NCI-H2081 (cell line): Measurements from ENCODE around the gene FNDC4.
A peak's percentile ranks its signal among the peaks of the same experiment; 100 is the strongest.

ENCODE experiments used
- DNase-seq, 2 experiments: peaks; one replicate each; lab custom pipeline; 2025; lab: John Stamatoyannopoulos, UW

Gene FNDC4

DNA sequence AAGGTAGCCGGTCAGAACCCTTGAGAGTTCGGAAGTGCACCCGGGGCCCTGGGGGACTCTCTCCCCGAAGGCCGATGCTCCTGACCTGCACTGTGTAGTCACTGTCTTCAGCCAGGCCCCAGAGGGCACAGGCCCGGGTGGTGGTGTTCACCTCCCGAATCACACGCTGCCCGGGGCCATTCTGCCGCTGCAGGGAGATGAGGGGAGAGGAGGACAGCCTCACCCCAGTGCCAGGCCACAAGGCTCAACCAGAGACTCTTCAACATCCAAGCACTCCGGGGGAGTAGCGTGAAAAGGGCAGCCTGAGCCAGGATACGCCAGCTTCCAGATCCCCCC, 1.1 kb downstream of the FNDC4 start:
- no peak for DNase-seq

DNA sequence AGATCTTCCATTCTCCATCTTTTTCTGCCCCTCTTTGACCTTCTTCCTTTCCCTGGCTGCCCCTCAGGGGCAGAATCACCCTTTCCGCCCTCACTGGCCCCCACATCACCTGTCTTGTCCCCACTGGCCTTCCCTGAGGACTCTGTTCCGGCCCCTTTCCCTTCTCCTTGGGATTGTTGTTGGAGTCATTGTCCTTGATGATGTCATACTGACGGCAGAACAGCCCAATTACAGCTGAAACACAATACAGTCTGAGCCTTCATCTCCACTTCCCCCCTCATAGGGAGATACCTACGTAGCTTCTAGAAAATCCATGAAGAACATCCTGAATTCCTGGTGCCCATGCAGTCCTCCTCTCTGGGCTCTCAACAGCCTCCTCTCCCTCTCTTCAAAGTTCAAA, 2.4 kb downstream of the FNDC4 start:
- DNase-seq = no peak

DNA sequence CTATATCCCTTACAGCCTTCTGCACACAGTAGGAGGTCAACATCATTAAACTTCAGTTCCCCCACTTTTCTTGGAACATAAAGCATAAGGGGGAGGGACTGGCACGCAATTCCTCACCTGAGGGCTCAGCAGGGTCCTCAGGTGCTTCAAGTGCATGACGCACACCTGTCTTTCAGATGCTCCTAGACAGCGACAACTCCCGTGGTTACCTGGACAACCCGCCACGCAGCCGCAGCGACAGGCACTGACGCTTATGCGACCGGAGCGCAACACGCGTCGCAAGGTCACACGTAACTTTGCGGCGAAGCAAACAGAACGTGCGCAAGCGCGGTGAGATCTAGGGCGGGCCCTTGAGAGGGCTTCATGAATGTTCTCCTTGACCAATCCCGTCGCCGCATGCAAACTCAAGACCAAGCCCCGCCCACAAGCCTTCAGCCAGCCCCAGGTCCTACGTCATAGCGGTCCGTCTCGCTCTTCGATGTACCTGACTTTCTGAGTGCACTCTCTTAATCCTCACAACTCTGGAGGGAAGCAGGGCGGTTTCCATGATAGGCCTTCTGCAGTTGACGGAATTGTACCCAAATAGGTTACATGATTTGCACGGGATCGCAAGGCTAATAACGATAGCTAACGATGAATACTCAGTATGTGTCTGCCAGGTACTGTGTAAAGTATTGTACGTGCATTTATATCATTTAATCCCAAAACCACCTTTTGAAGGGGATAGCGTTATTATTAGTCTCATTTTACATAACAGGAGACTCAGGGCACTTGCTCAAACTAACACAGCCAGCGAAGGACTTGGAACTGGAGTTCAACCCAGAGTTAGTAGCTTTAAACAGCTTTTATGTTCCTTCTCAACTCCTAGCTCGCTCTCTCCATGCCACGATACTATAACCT, 5.3 kb downstream of the FNDC4 start, which contains the start of gene IFT172:
Gene IFT172, minus strand, starts transcription at position 246 of the 900 bp plus-strand sequence. Its CDS starts 90 bp downstream, at position 156.
- peak; percentile 100 for DNase-seq

DNA sequence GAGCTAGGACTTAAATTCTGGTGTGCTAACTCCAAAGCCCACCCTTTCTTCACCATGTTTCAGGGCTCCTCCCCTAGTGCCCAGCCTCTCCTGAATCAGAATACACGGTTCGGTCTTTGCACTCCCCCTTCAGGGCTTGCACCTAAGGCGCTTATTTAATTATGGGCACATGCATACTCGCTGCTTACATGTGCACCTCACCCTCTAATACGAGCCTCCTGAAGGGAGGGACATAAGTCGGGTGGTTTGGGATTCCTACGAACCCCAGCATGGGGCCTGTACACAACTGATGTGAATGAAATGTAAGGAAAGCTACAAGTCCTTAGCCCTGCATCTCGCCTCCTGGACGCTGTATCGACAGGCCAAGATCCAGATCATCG, 5.9 kb downstream of the FNDC4 start:
- peak in 1 of 2 experiments; percentile 59 for DNase-seq

GRCh38 chr2:27485496-27485895, 9.5 kb downstream of the FNDC4 start:
- no peak for DNase-seq

DNA sequence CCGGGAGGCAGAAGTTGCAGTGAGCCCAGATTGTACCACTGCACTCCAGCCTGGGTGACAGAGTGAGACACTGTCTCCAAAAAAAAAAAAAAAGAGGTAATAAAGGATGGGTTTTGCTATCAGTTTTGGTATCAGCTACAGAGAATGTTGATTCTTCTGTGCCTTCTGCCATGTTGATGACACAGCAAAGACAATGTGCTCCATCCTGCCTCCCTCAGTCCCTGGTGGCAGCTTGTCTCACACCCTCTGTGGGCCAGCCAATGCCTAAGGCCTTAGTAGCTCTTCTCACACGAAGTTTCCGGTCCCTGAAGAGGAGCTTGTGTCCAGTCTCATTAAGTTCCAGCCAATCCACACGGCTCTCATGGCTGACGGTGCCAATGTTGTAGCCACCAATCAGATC, 23.0 kb downstream of the FNDC4 start:
- no peak for DNase-seq

DNA sequence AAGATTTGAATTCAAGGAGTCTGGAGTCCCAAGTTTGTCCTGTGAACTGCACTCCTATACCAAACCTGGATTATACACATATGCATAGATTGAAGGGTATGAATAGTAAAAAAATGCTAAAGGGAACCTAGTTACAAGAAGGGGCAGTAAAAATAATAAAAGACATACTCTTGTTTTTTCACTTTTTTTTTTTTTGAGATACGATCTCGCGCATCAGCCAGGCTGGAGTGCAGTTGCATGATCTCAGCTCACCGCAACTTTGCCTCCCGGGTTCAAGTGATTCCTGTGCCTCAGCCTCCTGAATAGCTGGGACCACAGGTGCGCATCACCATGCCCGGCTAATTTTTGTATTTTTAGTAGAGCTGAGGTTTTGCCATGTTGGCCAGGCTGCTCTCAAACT, 30.6 kb downstream of the FNDC4 start:
- no peak for DNase-seq

GRCh38 chr2:27461118-27461517, 33.9 kb downstream of the FNDC4 start:
- peak in 1 of 2 experiments; percentile 29 for DNase-seq

- no peak for DNase-seq
Observed at GRCh38 chr2:27453968-27454367, 41.0 kb downstream of the FNDC4 start.

- no peak for DNase-seq
Observed at GRCh38 chr2:27451095-27451494, 43.9 kb downstream of the FNDC4 start.

DNA sequence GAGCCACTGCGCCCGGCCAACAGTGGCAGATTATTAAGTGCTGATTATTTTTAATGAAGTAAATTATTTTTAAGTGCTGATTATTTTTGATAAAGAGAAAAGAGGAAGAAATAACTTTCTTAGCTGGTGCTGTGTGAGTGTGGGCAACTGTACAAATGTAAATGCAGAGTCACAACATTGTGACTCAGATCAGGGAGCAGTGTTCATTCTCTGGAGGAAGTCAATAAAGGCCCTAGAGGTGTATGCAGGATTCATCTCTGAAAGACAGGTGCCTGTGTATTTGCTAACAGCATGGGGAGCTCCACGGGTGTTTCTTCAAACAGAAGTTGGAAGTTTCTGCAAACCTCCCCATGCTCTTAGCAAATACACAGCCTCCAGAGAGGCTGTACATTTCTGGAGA, 46.6 kb downstream of the FNDC4 start:
- DNase-seq = peak; percentile 3 to 50

DNA sequence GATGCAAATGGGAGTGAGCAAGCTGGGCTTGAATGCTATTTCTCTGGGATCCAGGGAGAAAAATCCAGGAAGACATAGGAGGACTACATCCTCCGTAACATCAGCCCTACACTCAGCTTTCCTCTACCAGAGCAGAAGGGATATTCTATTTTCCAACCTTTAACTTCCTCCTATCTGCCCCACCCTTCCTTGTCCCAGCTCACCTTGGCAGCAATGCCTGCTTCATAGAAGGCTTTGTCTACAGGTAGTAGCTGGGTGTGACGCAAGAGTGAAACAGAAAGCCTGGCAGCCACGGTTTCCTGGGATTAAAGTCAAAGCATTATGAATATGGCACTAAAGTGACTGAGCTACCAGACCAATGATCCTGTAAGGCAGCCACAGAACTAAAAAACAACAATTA, 48.9 kb downstream of the FNDC4 start:
- peak in 1 of 2 experiments; percentile 4 for DNase-seq

DNA sequence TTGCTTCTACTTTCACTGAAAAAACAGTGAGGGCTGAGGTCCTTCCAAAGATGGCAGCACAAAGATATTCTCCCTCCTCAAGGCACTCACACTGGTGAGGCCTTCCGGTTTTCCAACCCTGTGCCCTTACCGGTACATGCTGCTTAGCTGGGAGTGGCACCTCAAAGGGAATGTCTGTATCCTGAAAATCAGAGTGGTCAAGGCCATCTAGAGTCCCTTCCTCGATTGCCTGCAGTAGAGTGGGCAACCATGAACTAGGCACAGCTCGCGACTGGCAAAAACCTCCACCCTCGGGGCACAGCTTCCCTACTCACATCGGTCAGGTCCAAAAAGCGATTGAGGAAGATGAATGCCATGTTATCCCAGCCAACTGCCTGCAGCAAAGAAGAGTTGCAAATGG, 49.4 kb downstream of the FNDC4 start:
- DNase-seq = no peak

GRCh38 chr2:27445155-27445554, 49.8 kb downstream of the FNDC4 start:
- DNase-seq = no peak

GRCh38 chr2:27442920-27443282, 52.1 kb downstream of the FNDC4 start:
- DNase-seq = no peak

DNA sequence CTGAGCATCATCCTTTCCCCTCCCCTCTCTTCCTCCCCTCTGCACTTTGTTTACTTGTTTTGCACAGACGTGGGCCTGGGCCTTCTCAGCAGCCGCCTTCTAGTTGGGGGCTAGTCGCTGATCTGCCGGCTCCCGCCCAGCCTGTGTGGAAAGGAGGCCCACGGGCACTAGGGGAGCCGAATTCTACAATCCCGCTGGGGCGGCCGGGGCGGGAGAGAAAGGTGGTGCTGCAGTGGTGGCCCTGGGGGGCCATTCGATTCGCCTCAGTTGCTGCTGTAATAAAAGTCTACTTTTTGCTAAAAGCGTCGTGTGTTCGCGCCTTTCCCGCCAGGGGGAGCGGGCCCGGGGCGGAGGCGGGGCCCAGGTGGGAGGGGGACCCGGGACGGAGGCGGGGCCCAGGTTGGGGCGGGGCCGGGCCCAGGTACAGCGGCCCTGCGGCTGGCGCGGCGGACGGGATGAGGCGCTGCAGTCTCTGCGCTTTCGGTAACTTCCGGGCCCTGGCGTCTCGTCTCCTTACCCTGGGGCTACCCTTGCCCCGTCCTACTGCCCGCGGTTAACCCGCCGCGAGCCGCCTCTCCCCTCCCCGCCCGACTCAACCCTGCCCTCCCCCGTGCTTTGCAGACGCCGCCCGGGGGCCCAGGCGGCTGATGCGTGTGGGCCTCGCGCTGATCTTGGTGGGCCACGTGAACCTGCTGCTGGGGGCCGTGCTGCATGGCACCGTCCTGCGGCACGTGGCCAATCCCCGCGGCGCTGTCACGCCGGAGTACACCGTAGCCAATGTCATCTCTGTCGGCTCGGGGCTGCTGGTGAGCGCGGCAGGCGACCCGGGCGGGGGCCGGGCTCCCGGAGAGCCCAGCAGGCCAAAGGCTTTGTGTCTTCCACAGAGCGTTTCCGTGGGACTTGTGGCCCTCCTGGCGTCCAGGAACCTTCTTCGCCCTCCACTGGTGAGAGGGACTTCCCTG, 52.8 kb downstream of the FNDC4 start, which contains the start of gene KRTCAP3:
Gene KRTCAP3, plus strand, starts transcription at position 424 of the 962 bp plus-strand sequence. Its CDS starts 32 bp downstream, at position 456.
- DNase-seq = peak; percentile 83 to 85
